Vagina (tissue), 2 donors: ENCODE data around the gene RECK.

Experiments used
- CTCF ChIP-seq, 3 experiments: fragments of 450-650 bp in 2 of 3; fragments of 200-600 bp in 1 of 3; sonication (generic) in 1 of 3; IDR thresholded peaks; one replicate each; pipeline ENCODE4 v1.5.1; 2017 to 2019; ENCODE audit warnings: antibody characterized with exemption in 3 of 3, mild to moderate bottlenecking in 2 of 3, moderate library complexity in 2 of 3
- POLR2A ChIP-seq, 2 donors: fragments of 450-650 bp; IDR thresholded peaks; one replicate each; pipeline ENCODE4 v1.6.1; 2017; ENCODE audit warnings: antibody characterized with exemption in 2 of 2, mild to moderate bottlenecking in 2 of 2, moderate library complexity in 2 of 2
- POLR2AphosphoS5 ChIP-seq, 2 donors: sonication (generic); formaldehyde crosslinking; IDR thresholded peaks; one replicate each; pipeline ENCODE4 v1.9.0; 2017; ENCODE audit warnings: antibody characterized with exemption in 2 of 2, mild to moderate bottlenecking in 2 of 2, low read depth in 1 of 2; ENCODE audit not compliant: insufficient read depth in 1 of 2

GRCh38 chr9:36173861-36174260, 137.1 kb downstream of the RECK start:
- TF ChIP-seq CTCF (IDR thresholded peaks at IDR 0.05) (no peak), POLR2A (IDR thresholded peaks at IDR 0.05) (no peak), POLR2AphosphoS5 (IDR thresholded peaks at IDR 0.05; ENCODE audit: insufficient read depth in 1 of 2, low read depth in 1 of 2) (no peak)
